ENCODE data around the gene CACNA1E.
"Not testable (repeated sequence)": the region's sequence is repeated elsewhere in the genome, so short reads cannot be mapped to it uniquely, and the experiment has no call there.

CACNA1E gene

GRCh38 chr1:181522864-181523263 lies 39.5 kb downstream of the CACNA1E start:
- Histone ChIP-seq H3K9me3 (ENCODE audit: control insufficient read depth in 1 of 2, low read length in 2 of 2) (no peaks in the 10 kb centered on the region), H3K27me3 (ENCODE audit: low read depth, low read length) (no peaks in the 10 kb centered on the region), H3K4me3 (ENCODE audit: low read depth in 1 of 2, low read length in 2 of 2) (no peak overlapping the region), H3K27ac (ENCODE audit: low read length) (no peak overlapping the region), H3K36me3 (ENCODE audit: control insufficient read depth in 1 of 2, insufficient read depth in 2 of 2, low read length in 2 of 2) (no peaks in the 10 kb centered on the region), H3K4me1 (ENCODE audit: control insufficient read depth in 1 of 2, insufficient read depth in 2 of 2, low read length in 2 of 2) (no peaks in the 10 kb centered on the region)

DNA sequence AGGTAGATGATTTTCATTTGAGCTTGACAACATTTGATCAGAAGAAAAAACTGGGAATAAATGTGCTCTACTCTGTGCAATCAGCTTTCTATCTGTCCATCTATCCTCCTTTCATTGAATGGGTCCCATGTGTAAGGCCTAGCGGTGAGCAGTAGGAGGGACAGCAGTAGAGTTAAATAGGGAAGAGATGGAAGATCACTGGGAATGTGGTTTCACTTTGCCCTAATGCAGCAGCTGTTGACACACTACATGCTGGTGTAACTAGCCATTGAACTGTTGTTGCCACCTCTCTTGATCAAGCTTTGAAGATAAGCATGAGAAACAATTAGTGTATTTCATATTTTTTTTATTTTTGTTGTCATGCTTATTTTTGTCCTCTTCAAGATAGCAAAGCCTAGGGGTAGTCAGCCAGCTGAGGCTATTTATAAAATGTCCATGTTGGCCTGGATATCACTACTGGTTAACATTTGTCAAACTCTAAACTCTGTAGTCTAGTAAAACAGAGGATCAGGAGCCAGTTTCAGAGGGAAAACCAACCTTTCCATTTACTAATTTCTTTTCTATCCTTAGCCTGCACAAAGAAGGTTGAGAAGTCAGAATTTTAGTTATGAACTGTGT lies 41.9 kb downstream of the CACNA1E start:
- peaks cover 0 to 4% of the 10 kb centered on the region in 2 donors for H3K9me3 ChIP-seq (ENCODE audit: control insufficient read depth in 1 of 2, low read length in 2 of 2)
- H3K27ac ChIP-seq (ENCODE audit: low read length): no peak overlapping the region
- no peaks in the 10 kb centered on the region for H3K27me3 ChIP-seq (ENCODE audit: low read depth, low read length)
- H3K4me3 ChIP-seq (ENCODE audit: low read depth in 1 of 2, low read length in 2 of 2): no peak overlapping the region
- no peaks in the 10 kb centered on the region for H3K4me1 ChIP-seq (ENCODE audit: control insufficient read depth in 1 of 2, insufficient read depth in 2 of 2, low read length in 2 of 2)
- no peaks in the 10 kb centered on the region for H3K36me3 ChIP-seq (ENCODE audit: control insufficient read depth in 1 of 2, insufficient read depth in 2 of 2, low read length in 2 of 2)

- H3K36me3 ChIP-seq (ENCODE audit: control insufficient read depth in 1 of 2, insufficient read depth in 2 of 2, low read length in 2 of 2); H3K27ac ChIP-seq (ENCODE audit: low read length); H3K4me3 ChIP-seq (ENCODE audit: low read depth in 1 of 2, low read length in 2 of 2); H3K4me1 ChIP-seq (ENCODE audit: control insufficient read depth in 1 of 2, insufficient read depth in 2 of 2, low read length in 2 of 2); H3K9me3 ChIP-seq (ENCODE audit: control insufficient read depth in 1 of 2, low read length in 2 of 2); H3K27me3 ChIP-seq (ENCODE audit: low read depth, low read length): not testable (repeated sequence)
Measured at GRCh38 chr1:181528241-181528640, 44.9 kb downstream of the CACNA1E start.

DNA sequence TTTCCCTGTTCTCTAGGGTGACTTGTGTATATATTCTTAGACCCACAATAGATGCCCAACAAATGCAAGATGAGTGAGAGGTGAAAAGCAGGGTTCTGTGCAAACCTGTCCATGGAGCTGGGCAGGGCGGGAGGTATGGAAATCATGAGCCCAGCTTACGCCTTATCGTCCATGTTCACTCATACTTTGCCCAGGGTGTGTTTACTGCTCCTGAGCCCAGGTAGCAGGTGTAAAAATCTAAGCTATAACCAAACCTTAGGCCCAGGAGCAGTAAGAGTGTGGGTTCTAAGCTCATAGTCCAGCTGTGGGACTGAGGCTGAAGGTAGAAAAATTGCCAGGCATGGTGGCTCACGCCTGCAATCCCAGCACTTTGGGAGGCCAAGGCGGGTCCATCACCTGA lies 48.1 kb downstream of the CACNA1E start:
- Histone ChIP-seq H3K4me1 (ENCODE audit: control insufficient read depth in 1 of 2, insufficient read depth in 2 of 2, low read length in 2 of 2) (no peaks in the 10 kb centered on the region), H3K27ac (ENCODE audit: low read length) (no peak overlapping the region), H3K27me3 (ENCODE audit: low read depth, low read length) (no peaks in the 10 kb centered on the region), H3K9me3 (ENCODE audit: control insufficient read depth in 1 of 2, low read length in 2 of 2) (peaks cover 0 to 4% of the 10 kb centered on the region in 2 donors), H3K36me3 (ENCODE audit: control insufficient read depth in 1 of 2, insufficient read depth in 2 of 2, low read length in 2 of 2) (no peaks in the 10 kb centered on the region), H3K4me3 (ENCODE audit: low read depth in 1 of 2, low read length in 2 of 2) (no peak overlapping the region)

- H3K27ac ChIP-seq (ENCODE audit: low read length): no peak overlapping the region
- H3K27me3 ChIP-seq (ENCODE audit: low read depth, low read length): no peaks in the 10 kb centered on the region
- no peaks in the 10 kb centered on the region for H3K4me1 ChIP-seq (ENCODE audit: control insufficient read depth in 1 of 2, insufficient read depth in 2 of 2, low read length in 2 of 2)
- no peaks in the 10 kb centered on the region for H3K36me3 ChIP-seq (ENCODE audit: control insufficient read depth in 1 of 2, insufficient read depth in 2 of 2, low read length in 2 of 2)
- H3K4me3 ChIP-seq (ENCODE audit: low read depth in 1 of 2, low read length in 2 of 2): no peak overlapping the region
- H3K9me3 ChIP-seq (ENCODE audit: control insufficient read depth in 1 of 2, low read length in 2 of 2): peaks cover 0 to 4% of the 10 kb centered on the region in 2 donors
Measured at GRCh38 chr1:181531951-181532600, 48.8 kb downstream of the CACNA1E start.

DNA sequence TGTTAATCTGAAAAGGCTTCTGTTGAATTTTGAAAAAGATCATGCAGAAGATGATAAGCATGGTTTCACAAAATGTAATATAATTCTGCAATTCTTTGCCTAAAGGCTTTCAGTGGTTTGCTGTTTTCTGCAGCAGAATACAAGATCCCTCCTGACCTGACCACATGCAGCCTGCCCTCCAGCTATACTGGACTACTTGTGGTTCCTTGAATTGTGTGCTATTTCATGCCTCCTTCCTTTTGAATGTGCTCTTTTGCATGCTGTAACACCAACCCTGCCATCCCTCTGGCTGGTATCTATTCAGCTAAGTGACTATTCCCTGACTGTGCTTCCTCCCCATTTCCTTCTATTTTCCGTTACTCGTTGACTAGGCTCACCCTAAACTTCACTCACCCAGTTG lies 55.5 kb downstream of the CACNA1E start:
- Histone ChIP-seq H3K36me3 (ENCODE audit: control insufficient read depth in 1 of 2, insufficient read depth in 2 of 2, low read length in 2 of 2) (no peaks in the 10 kb centered on the region), H3K27ac (ENCODE audit: low read length) (no peak overlapping the region), H3K4me3 (ENCODE audit: low read depth in 1 of 2, low read length in 2 of 2) (no peak overlapping the region), H3K9me3 (ENCODE audit: control insufficient read depth in 1 of 2, low read length in 2 of 2) (no peaks in the 10 kb centered on the region), H3K27me3 (ENCODE audit: low read depth, low read length) (no peaks in the 10 kb centered on the region), H3K4me1 (ENCODE audit: control insufficient read depth in 1 of 2, insufficient read depth in 2 of 2, low read length in 2 of 2) (no peaks in the 10 kb centered on the region)

DNA sequence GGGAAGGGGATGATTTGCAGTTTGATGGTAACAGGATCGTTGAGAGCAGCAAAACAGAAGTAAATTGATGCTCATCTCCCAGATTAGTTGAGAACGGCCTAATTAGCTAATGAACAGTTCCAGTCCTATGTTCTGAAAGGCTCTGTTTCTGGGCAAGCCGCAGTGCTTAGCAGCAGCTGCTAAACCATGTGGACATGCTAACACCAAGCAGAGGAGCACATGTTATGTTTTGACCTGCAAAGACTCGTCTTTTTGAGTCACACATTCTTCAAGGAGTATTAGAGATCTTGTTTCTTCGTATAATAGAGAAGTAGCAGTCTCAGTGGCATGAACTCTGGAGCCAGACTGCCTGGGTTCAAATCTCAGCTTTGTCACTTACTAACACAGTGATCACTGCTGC lies 58.1 kb downstream of the CACNA1E start:
- no peaks in the 10 kb centered on the region for H3K9me3 ChIP-seq (ENCODE audit: control insufficient read depth in 1 of 2, low read length in 2 of 2)
- H3K36me3 ChIP-seq (ENCODE audit: control insufficient read depth in 1 of 2, insufficient read depth in 2 of 2, low read length in 2 of 2): no peaks in the 10 kb centered on the region
- H3K4me3 ChIP-seq (ENCODE audit: low read depth in 1 of 2, low read length in 2 of 2): no peak overlapping the region
- H3K27me3 ChIP-seq (ENCODE audit: low read depth, low read length): no peaks in the 10 kb centered on the region
- no peak overlapping the region for H3K27ac ChIP-seq (ENCODE audit: low read length)
- no peaks in the 10 kb centered on the region for H3K4me1 ChIP-seq (ENCODE audit: control insufficient read depth in 1 of 2, insufficient read depth in 2 of 2, low read length in 2 of 2)

- H3K27ac ChIP-seq (ENCODE audit: low read length): no peak overlapping the region
- H3K9me3 ChIP-seq (ENCODE audit: control insufficient read depth in 1 of 2, low read length in 2 of 2): no peaks in the 10 kb centered on the region
- no peaks in the 10 kb centered on the region for H3K27me3 ChIP-seq (ENCODE audit: low read depth, low read length)
- no peaks in the 10 kb centered on the region for H3K4me1 ChIP-seq (ENCODE audit: control insufficient read depth in 1 of 2, insufficient read depth in 2 of 2, low read length in 2 of 2)
- H3K36me3 ChIP-seq (ENCODE audit: control insufficient read depth in 1 of 2, insufficient read depth in 2 of 2, low read length in 2 of 2): no peaks in the 10 kb centered on the region
- no peak overlapping the region for H3K4me3 ChIP-seq (ENCODE audit: low read depth in 1 of 2, low read length in 2 of 2)
Measured at GRCh38 chr1:181541947-181542346, 58.6 kb downstream of the CACNA1E start.

GRCh38 chr1:181542406-181542805 lies 59.1 kb downstream of the CACNA1E start:
- not testable (repeated sequence) for H3K27ac ChIP-seq (ENCODE audit: low read length); H3K9me3 ChIP-seq (ENCODE audit: control insufficient read depth in 1 of 2, low read length in 2 of 2); H3K36me3 ChIP-seq (ENCODE audit: control insufficient read depth in 1 of 2, insufficient read depth in 2 of 2, low read length in 2 of 2); H3K4me1 ChIP-seq (ENCODE audit: control insufficient read depth in 1 of 2, insufficient read depth in 2 of 2, low read length in 2 of 2); H3K4me3 ChIP-seq (ENCODE audit: low read depth in 1 of 2, low read length in 2 of 2); H3K27me3 ChIP-seq (ENCODE audit: low read depth, low read length)

- Histone ChIP-seq H3K27me3 (ENCODE audit: low read depth, low read length) (no peaks in the 10 kb centered on the region), H3K27ac (ENCODE audit: low read length) (no peak overlapping the region), H3K36me3 (ENCODE audit: control insufficient read depth in 1 of 2, insufficient read depth in 2 of 2, low read length in 2 of 2) (no peaks in the 10 kb centered on the region), H3K4me3 (ENCODE audit: low read depth in 1 of 2, low read length in 2 of 2) (no peak overlapping the region), H3K4me1 (ENCODE audit: control insufficient read depth in 1 of 2, insufficient read depth in 2 of 2, low read length in 2 of 2) (peaks cover 0 to 1% of the 10 kb centered on the region in 2 donors), H3K9me3 (ENCODE audit: control insufficient read depth in 1 of 2, low read length in 2 of 2) (no peaks in the 10 kb centered on the region)
Measured at GRCh38 chr1:181545395-181545794, 62.1 kb downstream of the CACNA1E start.

DNA sequence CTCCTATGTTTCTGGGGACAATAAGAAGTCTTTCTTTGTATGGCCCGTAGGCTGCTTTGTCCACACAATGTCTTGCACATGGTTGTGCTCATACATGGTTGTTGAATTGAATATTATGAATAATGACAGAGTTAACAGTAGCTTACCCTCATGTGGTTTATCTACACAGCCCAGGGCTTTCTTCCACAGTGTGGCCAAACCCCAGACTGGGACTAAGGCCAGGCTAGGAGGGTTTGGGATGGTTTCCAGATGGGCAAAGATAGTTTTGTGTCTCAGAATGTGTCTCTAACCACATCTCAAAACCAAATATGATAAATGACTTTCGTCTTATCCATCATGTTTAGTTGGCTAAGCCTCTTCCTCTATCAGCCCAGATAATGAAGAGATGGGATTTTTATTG lies 65.2 kb downstream of the CACNA1E start:
- Histone ChIP-seq H3K27me3 (ENCODE audit: low read depth, low read length) (no peaks in the 10 kb centered on the region), H3K9me3 (ENCODE audit: control insufficient read depth in 1 of 2, low read length in 2 of 2) (no peaks in the 10 kb centered on the region), H3K36me3 (ENCODE audit: control insufficient read depth in 1 of 2, insufficient read depth in 2 of 2, low read length in 2 of 2) (no peaks in the 10 kb centered on the region), H3K4me1 (ENCODE audit: control insufficient read depth in 1 of 2, insufficient read depth in 2 of 2, low read length in 2 of 2) (peaks cover 0 to 14% of the 10 kb centered on the region in 2 donors), H3K27ac (ENCODE audit: low read length) (no peak overlapping the region), H3K4me3 (ENCODE audit: low read depth in 1 of 2, low read length in 2 of 2) (no peak overlapping the region)

- no peak overlapping the region for H3K4me3 ChIP-seq (ENCODE audit: low read depth in 1 of 2, low read length in 2 of 2)
- H3K9me3 ChIP-seq (ENCODE audit: control insufficient read depth in 1 of 2, low read length in 2 of 2): no peaks in the 10 kb centered on the region
- no peak overlapping the region for H3K27ac ChIP-seq (ENCODE audit: low read length)
- H3K27me3 ChIP-seq (ENCODE audit: low read depth, low read length): no peaks in the 10 kb centered on the region
- H3K36me3 ChIP-seq (ENCODE audit: control insufficient read depth in 1 of 2, insufficient read depth in 2 of 2, low read length in 2 of 2): no peaks in the 10 kb centered on the region
- peaks cover 0 to 14% of the 10 kb centered on the region in 2 donors for H3K4me1 ChIP-seq (ENCODE audit: control insufficient read depth in 1 of 2, insufficient read depth in 2 of 2, low read length in 2 of 2)
Measured at GRCh38 chr1:181551249-181551648, 67.9 kb downstream of the CACNA1E start.

Data from muscle layer of duodenum (tissue), 2 donors.